Measurements from ENCODE around the gene PLA2G4A.

DNA sequence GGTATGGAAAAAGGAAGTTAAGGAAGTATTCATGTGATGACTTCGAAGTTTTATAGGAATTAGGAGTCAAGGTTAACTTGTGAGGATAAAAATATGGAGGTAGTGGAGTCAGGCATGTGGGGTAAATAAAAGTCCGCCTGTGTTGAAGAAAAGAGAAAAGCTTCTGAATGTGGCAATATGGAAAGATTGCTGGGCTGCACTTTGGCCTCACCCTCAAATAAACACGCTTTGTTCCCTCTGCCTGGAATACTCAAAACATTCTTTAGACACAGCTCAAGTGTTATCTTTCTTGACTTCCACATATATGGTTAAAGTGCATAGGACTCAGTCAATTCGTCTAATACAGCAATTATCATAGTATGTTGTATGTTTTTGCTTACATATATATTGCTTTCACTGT, 137.7 kb downstream of the PLA2G4A start:
- no peak for TF ChIP-seq POLR2AphosphoS5 (IDR thresholded peaks at IDR 0.05; ENCODE audit: insufficient read depth, low read depth, low read length)
- TF ChIP-seq CTCF (IDR thresholded peaks at IDR 0.05; ENCODE audit: extremely low read depth in 1 of 2, insufficient read depth in 1 of 2, low read depth in 1 of 2, low read length in 2 of 2) = no peak
- no peak for TF ChIP-seq GATA2 (IDR thresholded peaks at IDR 0.05; ENCODE audit: insufficient read depth, insufficient read length, low read depth, low read length)
- TF ChIP-seq EZH2 (IDR thresholded peaks at IDR 0.05; ENCODE audit: borderline replicate concordance, low read depth, low read length, severe bottlenecking) = no peak
- no peak for TF ChIP-seq POLR2A (IDR thresholded peaks at IDR 0.05; ENCODE audit: low read depth, low read length)
